Measurements from ENCODE around the gene GYS1. TPM values are rescaled to one million over a fixed set of nuclear protein-coding genes. Genes with fewer than 3 reads are reported as not detected.

Gene GYS1
- total and polyA plus RNA-seq, 10 of the 15 experiments (the other 5 are each of a cell fraction or from before 2014, with no cell fraction given), result 3.7 to 62.0 (median 37.3) TPM

GRCh38 chr19:48965806-48966540, 27.1 kb downstream of the GYS1 start (continued):
- TF ChIP-seq ZNF592 (IDR thresholded peaks at IDR 0.05) (no peak), BCL11A (IDR thresholded peaks at IDR 0.05; ENCODE audit: low read depth, low read length) (no peak), SIN3A (IDR thresholded peaks at IDR 0.05; ENCODE audit: low read depth, low read length) (peak; percentile 31), LARP7 (IDR thresholded peaks at IDR 0.05) (peak; percentile 19; the same call in 1 of the 2 replicates), ATF3 (IDR thresholded peaks at IDR 0.05; ENCODE audit: borderline replicate concordance, extremely low read depth, low read depth, low read length) (peak; percentile 32; the same call in 1 of the 2 replicates), SP1 (IDR thresholded peaks at IDR 0.05; ENCODE audit: low read depth, low read length) (no peak), BMI1 (IDR thresholded peaks at IDR 0.05; ENCODE audit: borderline replicate concordance) (peak; percentile 51; the same call in 1 of the 2 replicates), CREB1 (IDR thresholded peaks at IDR 0.05; ENCODE audit: low read depth) (peak; percentile 73), POLR2AphosphoS5 (IDR thresholded peaks at IDR 0.05; ENCODE audit: low read length) (peak; percentile 11; the same call in 1 of the 2 replicates)

Measured in GM12878 (cell line).